ENCODE results near the gene CBFA2T3.

- TF ChIP-seq POLR2A (IDR thresholded peaks at IDR 0.05) (no peak), CTCF (IDR thresholded peaks at IDR 0.05) (no peak)
Measured at GRCh38 chr16:89000207-89000959, 23.4 kb upstream of the CBFA2T3 start.

All from gastroesophageal sphincter (tissue), 3 donors.